CD8-positive, alpha-beta memory T cell (primary cell): ENCODE results near the gene CDH12. TPM values are rescaled to one million over a fixed set of nuclear protein-coding genes. Genes with fewer than 3 reads are reported as not detected.
"Not testable (repeated sequence)": the region's sequence is repeated elsewhere in the genome, so short reads cannot be mapped to it uniquely, and the experiment has no call there.

ENCODE experiments used
- CTCF ChIA-PET: fragments of 350-600 bp; sonication (Branson Sonifier 250); formaldehyde crosslinking; loops from one replicate; lab custom pipeline; 2021; ENCODE audit warnings: antibody characterized with exemption; lab: Charles Lee
- POLR2A ChIA-PET: fragments of 350-600 bp; sonication (Branson Sonifier 250); formaldehyde crosslinking; loops from one replicate; lab custom pipeline; 2021; ENCODE audit warnings: antibody characterized with exemption; lab: Charles Lee
- DNase-seq, 5 donors: peaks; one replicate each; pipeline versions ENCODE4 v3.0.0 to v3.0.0-alpha.2; 2020 to 2022; ENCODE audit warnings: mixed read lengths in 1 of 5
- H3K27ac ChIP-seq: one replicate; pipeline ENCODE4 v1.7.0; 2013; ENCODE audit warnings: low read depth, mild to moderate bottlenecking, low read length, moderate library complexity
- H3K27me3 ChIP-seq: 2 replicates; pipeline ENCODE4 v1.7.0; 2013; ENCODE audit warnings: low read length, mild to moderate bottlenecking; ENCODE audit not compliant: insufficient read depth, poor library complexity, severe bottlenecking
- H3K36me3 ChIP-seq: 2 replicates; pipeline ENCODE4 v1.7.0; 2013; ENCODE audit warnings: mild to moderate bottlenecking, low read length, moderate library complexity; ENCODE audit not compliant: insufficient read depth
- H3K4me1 ChIP-seq: 2 replicates; pipeline ENCODE4 v1.7.0; 2013; ENCODE audit warnings: mild to moderate bottlenecking, low read length, moderate library complexity; ENCODE audit not compliant: insufficient read depth
- H3K4me3 ChIP-seq: 2 replicates; pipeline ENCODE4 v1.7.0; 2013; ENCODE audit warnings: mild to moderate bottlenecking, low read length
- H3K9me3 ChIP-seq: 2 replicates; pipeline ENCODE4 v1.7.0; 2013; ENCODE audit warnings: mild to moderate bottlenecking, low read length
- H3K27ac Mint-ChIP-seq, 8 donors: one replicate each; pipeline ENCODE4 v1.8.0; 2020 to 2021; ENCODE audit warnings: mixed read lengths in 8 of 8, mild to moderate bottlenecking in 6 of 8, inconsistent platforms in 3 of 8, moderate library complexity in 3 of 8
- H3K27me3 Mint-ChIP-seq, 2 donors: one replicate each; pipeline ENCODE4 v1.8.0; 2020 to 2021; ENCODE audit warnings: mixed read lengths in 2 of 2, mild to moderate bottlenecking in 1 of 2, moderate library complexity in 1 of 2
- H3K36me3 Mint-ChIP-seq, 3 donors: one replicate each; pipeline ENCODE4 v1.8.0; 2020 to 2021; ENCODE audit warnings: mixed read lengths in 3 of 3, inconsistent platforms in 1 of 3, mild to moderate bottlenecking in 1 of 3
- H3K4me1 Mint-ChIP-seq, 3 donors: one replicate each; pipeline ENCODE4 v1.8.0; 2020 to 2021; ENCODE audit warnings: mixed read lengths in 3 of 3, inconsistent platforms in 1 of 3, mild to moderate bottlenecking in 1 of 3
- H3K4me3 Mint-ChIP-seq, 7 donors: one replicate each; pipeline ENCODE4 v1.8.0; 2020 to 2021; ENCODE audit warnings: mixed read lengths in 7 of 7, mild to moderate bottlenecking in 6 of 7, moderate library complexity in 4 of 7, inconsistent platforms in 2 of 7
- H3K9me3 Mint-ChIP-seq, 5 donors: one replicate each; pipeline ENCODE4 v1.8.0; 2020 to 2022; ENCODE audit warnings: mixed read lengths in 5 of 5, mild to moderate bottlenecking in 3 of 5, moderate library complexity in 2 of 5, inconsistent platforms in 1 of 5
- polyA plus RNA-seq: library from polyadenylated mRNA; unstranded; fragments of 300-500 nt; fragmentation: Illumina TruSeq; gene quantifications from one replicate; pipeline ENCODE4 v1.2.3, GENCODE V29; 2021
- total RNA-seq, 2 experiments: library from RNA; stranded (reverse); gene quantifications; one replicate each; pipeline ENCODE4 v1.2.3, GENCODE V29; 2021

Gene CDH12
- total and polyA plus RNA-seq, 3 experiments from 2014 or later = not detected

DNA sequence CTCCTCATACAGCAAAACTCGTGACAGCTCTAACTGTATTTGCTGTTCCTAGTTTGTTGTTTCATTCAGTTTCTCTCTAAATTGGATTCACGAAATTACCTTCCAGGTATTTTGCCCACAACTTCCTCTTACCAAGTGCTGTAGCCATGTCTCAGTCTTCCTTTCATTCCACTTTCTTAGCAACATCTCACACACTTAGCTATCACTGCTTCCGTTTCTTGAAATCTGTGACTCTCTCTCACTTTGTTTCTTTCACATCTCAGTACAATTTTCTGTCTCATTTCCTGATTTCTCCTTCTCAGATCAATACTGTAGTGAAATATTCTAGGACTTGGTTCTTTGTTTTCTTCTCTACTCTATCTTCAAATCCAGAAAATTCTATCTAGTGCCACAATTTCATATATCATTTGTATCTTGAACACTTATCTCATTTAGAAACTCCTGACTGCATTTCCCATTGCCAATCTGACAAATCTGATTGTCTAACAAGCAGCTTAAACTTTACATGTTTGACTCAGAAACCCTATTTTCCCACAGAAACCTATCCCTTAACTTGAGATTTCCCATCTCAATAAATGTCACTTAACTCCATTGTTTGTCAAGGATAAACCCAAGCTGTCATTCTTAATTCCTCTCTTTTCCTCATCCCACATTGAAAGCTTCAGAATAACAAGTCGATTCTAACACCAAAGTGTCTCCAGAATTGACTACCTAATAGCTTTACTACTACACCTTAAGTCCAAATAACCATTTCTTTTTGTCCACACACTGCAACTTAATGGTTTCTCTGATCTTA, 303.1 kb downstream of the CDH12 start:
- Mint-ChIP-seq H3K36me3 (peaks cover 0 to 1% (median 0%) of the 10 kb centered on the region in 3 donors), H3K4me1 (no peaks in the 10 kb centered on the region), H3K9me3 (peaks cover 2 to 45% (median 12%) of the 10 kb centered on the region in 5 donors), H3K27ac (peak overlapping the region in 1 of 8 donors; percentile 11), H3K27me3 (no peaks in the 10 kb centered on the region), H3K4me3 (no peak overlapping the region)
- Histone ChIP-seq H3K27me3 (no peaks in the 10 kb centered on the region), H3K27ac (no peak overlapping the region), H3K36me3 (no peaks in the 10 kb centered on the region), H3K4me3 (no peak overlapping the region), H3K9me3 (no peaks in the 10 kb centered on the region), H3K4me1 (no peaks in the 10 kb centered on the region)
- DNase-seq = no peak
- ChIA-PET CTCF (no interaction called here), POLR2A (no interaction called here)

DNA sequence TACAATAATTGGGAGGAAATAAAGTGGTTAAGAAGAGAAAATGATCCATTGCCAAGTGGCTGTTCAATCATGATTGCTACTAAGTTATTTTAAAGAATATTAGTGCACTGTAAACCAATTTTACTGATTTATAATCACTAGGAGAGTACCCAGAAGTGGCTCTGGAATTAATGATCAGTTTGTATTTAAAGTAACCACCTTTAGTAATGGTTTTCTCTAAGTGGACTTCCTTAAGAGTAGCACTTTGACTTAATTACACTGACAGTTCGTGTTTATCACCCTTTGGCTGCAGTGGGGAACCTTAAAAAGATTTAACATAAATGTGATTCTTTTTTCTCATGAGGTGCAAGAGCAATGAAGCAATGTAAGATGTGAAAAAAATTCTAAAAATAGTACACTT, 310.8 kb downstream of the CDH12 start:
- no peak for DNase-seq
- H3K27me3 ChIP-seq = no peaks in the 10 kb centered on the region
- no peak overlapping the region for H3K4me3 Mint-ChIP-seq
- H3K27ac ChIP-seq = no peak overlapping the region
- H3K4me1 Mint-ChIP-seq = no peaks in the 10 kb centered on the region
- POLR2A ChIA-PET = no interaction called here
- H3K27ac Mint-ChIP-seq = no peak overlapping the region
- H3K4me3 ChIP-seq = no peak overlapping the region
- H3K27me3 Mint-ChIP-seq = peaks cover 0 to 2% of the 10 kb centered on the region in 2 donors
- H3K36me3 ChIP-seq = no peaks in the 10 kb centered on the region
- CTCF ChIA-PET = no interaction called here
- no peaks in the 10 kb centered on the region for H3K9me3 ChIP-seq
- H3K9me3 Mint-ChIP-seq = peaks cover 0 to 30% (median 8%) of the 10 kb centered on the region in 5 donors
- no peaks in the 10 kb centered on the region for H3K4me1 ChIP-seq
- no peaks in the 10 kb centered on the region for H3K36me3 Mint-ChIP-seq

DNA sequence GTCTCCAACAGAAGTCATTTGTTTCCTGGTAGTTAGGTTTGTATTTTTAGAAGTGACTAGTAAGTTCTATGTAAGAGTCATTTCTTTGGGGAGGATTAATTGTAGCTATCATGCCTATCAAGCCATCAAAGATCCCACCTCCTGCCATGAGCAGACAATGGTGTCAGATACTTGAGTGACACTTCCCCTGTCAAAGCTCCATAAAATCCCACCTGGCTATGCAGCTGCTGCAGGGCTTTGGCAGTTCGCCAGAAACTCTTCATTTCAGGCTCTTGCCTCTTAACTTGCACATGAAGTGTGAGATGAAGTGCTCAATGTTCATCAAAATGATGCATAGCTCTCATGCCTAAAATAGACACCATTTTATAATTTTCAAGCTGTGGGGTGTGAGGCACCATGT, 312.1 kb downstream of the CDH12 start:
- Histone ChIP-seq H3K4me3 (no peak overlapping the region), H3K27ac (no peak overlapping the region), H3K27me3 (no peaks in the 10 kb centered on the region), H3K9me3 (no peaks in the 10 kb centered on the region), H3K36me3 (no peaks in the 10 kb centered on the region), H3K4me1 (no peaks in the 10 kb centered on the region)
- DNase-seq = no peak
- Mint-ChIP-seq H3K9me3 (peaks cover 0 to 19% (median 8%) of the 10 kb centered on the region in 5 donors), H3K27me3 (peaks cover 0 to 2% of the 10 kb centered on the region in 2 donors), H3K4me1 (no peaks in the 10 kb centered on the region), H3K4me3 (no peak overlapping the region), H3K36me3 (no peaks in the 10 kb centered on the region), H3K27ac (no peak overlapping the region)
- CTCF ChIA-PET = no interaction called here
- POLR2A ChIA-PET = no interaction called here

DNA sequence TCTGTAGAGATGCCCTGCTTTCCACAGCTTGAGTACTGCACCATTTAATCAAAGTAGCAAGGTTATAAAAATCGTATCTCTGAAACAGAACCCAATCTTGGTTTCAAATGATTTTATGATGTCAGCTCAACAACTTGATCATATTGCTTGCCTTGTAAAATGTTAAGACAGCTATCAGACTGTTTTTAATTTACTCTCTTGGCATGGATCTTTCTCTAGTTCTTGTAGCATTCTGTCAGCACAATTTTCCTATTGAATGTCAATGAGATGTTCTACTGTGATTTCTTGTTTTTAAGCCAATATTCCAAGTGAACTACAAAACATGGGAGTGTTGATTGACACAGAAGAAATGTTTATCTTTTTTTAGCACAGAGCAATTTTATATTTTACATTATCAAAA, 313.4 kb downstream of the CDH12 start:
- no peaks in the 10 kb centered on the region for H3K4me1 Mint-ChIP-seq
- H3K4me3 ChIP-seq = no peak overlapping the region
- H3K36me3 ChIP-seq = no peaks in the 10 kb centered on the region
- H3K27ac Mint-ChIP-seq = no peak overlapping the region
- H3K27me3 Mint-ChIP-seq = peaks cover 0 to 2% of the 10 kb centered on the region in 2 donors
- no peak overlapping the region for H3K4me3 Mint-ChIP-seq
- POLR2A ChIA-PET = no interaction called here
- no peak overlapping the region for H3K27ac ChIP-seq
- no peaks in the 10 kb centered on the region for H3K4me1 ChIP-seq
- H3K27me3 ChIP-seq = no peaks in the 10 kb centered on the region
- CTCF ChIA-PET = no interaction called here
- DNase-seq = no peak
- H3K9me3 ChIP-seq = no peaks in the 10 kb centered on the region
- H3K9me3 Mint-ChIP-seq = peaks cover 0 to 19% (median 9%) of the 10 kb centered on the region in 5 donors
- no peaks in the 10 kb centered on the region for H3K36me3 Mint-ChIP-seq

DNA sequence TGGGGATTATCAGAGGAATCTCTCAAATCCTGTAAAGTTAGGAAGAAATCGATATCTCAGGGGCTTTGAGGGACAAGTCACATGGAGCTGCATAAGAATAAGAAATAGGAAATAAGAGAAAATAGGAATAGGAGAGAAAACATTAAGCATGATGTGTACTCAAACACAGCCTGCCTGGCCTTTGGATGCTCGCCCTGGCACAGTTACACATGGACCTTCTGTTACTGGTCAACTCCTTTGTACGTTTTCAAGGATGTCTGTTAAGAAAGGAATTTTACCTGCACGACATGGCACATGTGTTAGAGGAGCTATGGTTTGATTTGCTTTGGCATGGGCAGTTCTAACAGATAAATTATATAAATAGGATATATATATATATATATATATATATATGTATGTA, 321.2 kb downstream of the CDH12 start:
- Mint-ChIP-seq H3K9me3 (peaks cover 0 to 9% (median 8%) of the 10 kb centered on the region in 5 donors), H3K36me3 (no peaks in the 10 kb centered on the region), H3K27me3 (no peaks in the 10 kb centered on the region), H3K27ac (no peak overlapping the region), H3K4me3 (no peak overlapping the region), H3K4me1 (no peaks in the 10 kb centered on the region)
- no peaks in the 10 kb centered on the region for H3K9me3 ChIP-seq
- no peaks in the 10 kb centered on the region for H3K27me3 ChIP-seq
- H3K4me3 ChIP-seq = no peak overlapping the region
- CTCF ChIA-PET = interaction anchor here (1.4 kb wide), 1 partner anchor 12 kb away, joined by 3 read pairs; no protein-coding TSS in a partner anchor
- no peak for DNase-seq
- no peak overlapping the region for H3K27ac ChIP-seq
- no peaks in the 10 kb centered on the region for H3K36me3 ChIP-seq
- POLR2A ChIA-PET = no interaction called here
- H3K4me1 ChIP-seq = no peaks in the 10 kb centered on the region

DNA sequence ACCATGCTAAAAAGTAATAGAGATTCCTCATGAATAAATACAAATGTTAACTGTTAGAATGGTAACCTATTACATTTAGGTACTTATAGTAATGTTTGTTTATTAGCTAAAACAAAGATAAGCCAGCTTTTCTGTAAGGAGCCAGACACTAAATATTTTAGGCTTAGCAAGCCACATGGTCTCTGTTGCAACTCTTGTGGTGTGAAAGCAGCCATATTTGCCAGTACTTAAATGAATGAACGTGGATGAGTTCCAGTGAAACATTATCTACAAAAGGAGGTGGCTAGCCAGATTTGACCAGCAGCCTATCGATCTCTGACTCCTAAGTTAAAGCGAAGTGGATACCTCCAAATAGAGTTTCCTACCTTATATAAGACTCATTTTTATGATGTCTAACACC, 331.6 kb downstream of the CDH12 start:
- CTCF ChIA-PET = no interaction called here
- H3K27me3 Mint-ChIP-seq = no peaks in the 10 kb centered on the region

DNA sequence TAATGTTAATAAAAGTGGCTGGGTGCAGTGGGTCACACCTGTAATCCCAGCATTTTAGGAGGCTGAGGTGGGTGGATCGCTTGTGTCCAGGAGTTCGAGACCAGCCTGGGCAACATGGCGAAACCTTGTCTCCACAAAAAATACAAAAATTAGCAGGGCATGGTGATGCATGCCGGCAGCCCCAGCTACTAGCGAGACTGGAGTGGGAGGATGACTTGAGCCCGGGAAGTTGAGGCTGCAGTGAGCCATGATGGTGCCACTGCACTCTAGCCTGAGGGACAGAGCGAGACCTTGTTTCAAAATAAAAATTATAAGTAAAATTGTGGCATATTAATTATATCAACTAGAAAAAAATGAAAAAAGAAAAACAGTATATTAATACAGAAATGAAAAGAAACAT, 336.6 kb downstream of the CDH12 start:
- H3K27ac ChIP-seq, H3K27ac Mint-ChIP-seq, H3K4me1 ChIP-seq, H3K36me3 Mint-ChIP-seq, CTCF ChIA-PET, DNase-seq, H3K36me3 ChIP-seq, H3K4me1 Mint-ChIP-seq, H3K27me3 Mint-ChIP-seq, H3K4me3 Mint-ChIP-seq, H3K4me3 ChIP-seq, H3K9me3 ChIP-seq, H3K27me3 ChIP-seq, POLR2A ChIA-PET: not testable (repeated sequence)
- H3K9me3 Mint-ChIP-seq = peaks cover 0 to 25% (median 6%) of the 10 kb centered on the region in 5 donors

More for the DNA sequence above, 331.6 kb downstream of the CDH12 start:
- POLR2A ChIA-PET = no interaction called here
- Histone ChIP-seq H3K27ac (no peak overlapping the region), H3K9me3 (no peaks in the 10 kb centered on the region), H3K4me1 (no peaks in the 10 kb centered on the region), H3K36me3 (no peaks in the 10 kb centered on the region), H3K4me3 (no peak overlapping the region), H3K27me3 (no peaks in the 10 kb centered on the region)
- H3K4me1 Mint-ChIP-seq = no peaks in the 10 kb centered on the region
- H3K27ac Mint-ChIP-seq = no peak overlapping the region
- no peaks in the 10 kb centered on the region for H3K36me3 Mint-ChIP-seq
- H3K4me3 Mint-ChIP-seq = no peak overlapping the region
- peaks cover 6 to 17% (median 16%) of the 10 kb centered on the region in 5 donors for H3K9me3 Mint-ChIP-seq
- no peak for DNase-seq

DNA sequence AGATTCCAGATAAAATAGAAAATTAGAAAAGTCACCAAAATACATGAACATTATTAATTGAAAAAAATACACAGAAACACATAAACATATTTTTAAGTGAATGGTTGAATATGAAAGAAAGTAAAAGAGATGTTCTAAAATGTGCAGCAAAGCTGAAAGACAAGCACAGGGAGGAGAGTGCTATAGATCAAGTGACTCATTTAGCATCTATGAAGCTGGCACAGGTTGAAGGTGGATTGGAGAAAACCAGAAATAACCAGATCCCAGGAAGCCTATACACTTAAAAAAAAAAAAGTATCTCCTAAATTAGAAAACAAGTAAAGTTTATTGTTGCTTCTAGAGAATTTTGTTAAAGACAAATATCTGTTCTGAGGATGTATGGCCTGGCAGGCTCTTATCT, 338.9 kb downstream of the CDH12 start:
- CTCF ChIA-PET = no interaction called here
- peaks cover 0 to 31% (median 9%) of the 10 kb centered on the region in 5 donors for H3K9me3 Mint-ChIP-seq
- no peak overlapping the region for H3K27ac ChIP-seq

More for the DNA sequence above, 338.9 kb downstream of the CDH12 start:
- H3K4me1 Mint-ChIP-seq = no peaks in the 10 kb centered on the region
- DNase-seq = no peak
- no peaks in the 10 kb centered on the region for H3K36me3 Mint-ChIP-seq
- no peak overlapping the region for H3K4me3 Mint-ChIP-seq
- Histone ChIP-seq H3K9me3 (no peaks in the 10 kb centered on the region), H3K4me1 (no peaks in the 10 kb centered on the region), H3K27me3 (no peaks in the 10 kb centered on the region), H3K36me3 (no peaks in the 10 kb centered on the region), H3K4me3 (no peak overlapping the region)
- no peak overlapping the region for H3K27ac Mint-ChIP-seq
- POLR2A ChIA-PET = no interaction called here
- H3K27me3 Mint-ChIP-seq = no peaks in the 10 kb centered on the region
